Mesothelial cell of epicardium (in vitro differentiated cells): Measurements from ENCODE around the gene SRY. TPM values are rescaled to one million over a fixed set of nuclear protein-coding genes. Genes with fewer than 3 reads are reported as not detected.
"Not testable (repeated sequence)": the region's sequence is repeated elsewhere in the genome, so short reads cannot be mapped to it uniquely, and the experiment has no call there.

Experiments used
- DNase-seq, 2 experiments: peaks; one replicate each; pipeline ENCODE4 v3.0.0; 2021; ENCODE audit warnings: low spot score in 2 of 2; ENCODE audit not compliant: unreplicated experiment in 2 of 2
- H3K27ac Mint-ChIP-seq: 2 replicates; pipeline ENCODE4 v1.8.0; 2021; ENCODE audit warnings: mixed read lengths
- H3K27me3 Mint-ChIP-seq: 2 replicates; pipeline ENCODE4 v1.8.0; 2021; ENCODE audit warnings: low read depth, mixed read lengths
- H3K36me3 Mint-ChIP-seq: 2 replicates; pipeline ENCODE4 v1.8.0; 2021; ENCODE audit warnings: mixed read lengths
- H3K4me1 Mint-ChIP-seq: 2 replicates; pipeline ENCODE4 v1.8.0; 2021; ENCODE audit warnings: mixed read lengths
- H3K4me3 Mint-ChIP-seq: 2 replicates; pipeline ENCODE4 v1.8.0; 2021; ENCODE audit warnings: mild to moderate bottlenecking, moderate library complexity, mixed read lengths
- H3K9me3 Mint-ChIP-seq: 2 replicates; pipeline ENCODE4 v1.8.0; 2021; ENCODE audit warnings: mixed read lengths
- CTCF ChIP-seq: fragments of 200-600 bp; sonication (generic); IDR thresholded peaks from one replicate; pipeline ENCODE4 v1.5.0; 2021; ENCODE audit warnings: antibody characterized with exemption; ENCODE audit not compliant: unreplicated experiment
- total RNA-seq: library from RNA; stranded (reverse); gene quantifications from 3 replicates; pipeline ENCODE4 v1.2.1, GENCODE V29; 2021

SRY gene
- not detected in 3 replicates for total RNA-seq

GRCh38 chrY:2787600-2787999, at the start of gene SRY:
SRY (minus strand) TSS chrY:2787682; CDS start chrY:2787603, 79 bp downstream.
- Mint-ChIP-seq H3K27me3 (no peaks in the 10 kb centered on the region), H3K9me3 (no peaks in the 10 kb centered on the region), H3K4me1 (no peaks in the 10 kb centered on the region), H3K4me3 (no peak within 1 kb of the TSS), H3K36me3 (no peaks in the 10 kb centered on the region), H3K27ac (no peak within 1 kb of the TSS)
- TF ChIP-seq CTCF = no peak
- DNase-seq = no peak

- Mint-ChIP-seq H3K4me1 (no peaks in the 10 kb centered on the region), H3K27ac (no peak overlapping the region), H3K36me3 (no peaks in the 10 kb centered on the region), H3K27me3 (no peaks in the 10 kb centered on the region), H3K4me3 (no peak overlapping the region), H3K9me3 (no peaks in the 10 kb centered on the region)
- TF ChIP-seq CTCF = no peak
- DNase-seq = no peak
Measured at GRCh38 chrY:2837078-2837477, 49.6 kb upstream of the SRY start.

- no peaks in the 10 kb centered on the region for H3K27me3 Mint-ChIP-seq
- no peaks in the 10 kb centered on the region for H3K36me3 Mint-ChIP-seq
- H3K27ac Mint-ChIP-seq = no peak overlapping the region
- no peak overlapping the region for H3K4me3 Mint-ChIP-seq
- no peak for TF ChIP-seq CTCF
- H3K9me3 Mint-ChIP-seq = no peaks in the 10 kb centered on the region
- no peaks in the 10 kb centered on the region for H3K4me1 Mint-ChIP-seq
- DNase-seq = no peak
Measured at GRCh38 chrY:2835230-2835629, 47.7 kb upstream of the SRY start.

GRCh38 chrY:2828497-2828896, 41.0 kb upstream of the SRY start:
- no peak for DNase-seq
- no peaks in the 10 kb centered on the region for H3K36me3 Mint-ChIP-seq
- H3K9me3 Mint-ChIP-seq = no peaks in the 10 kb centered on the region
- no peak overlapping the region for H3K4me3 Mint-ChIP-seq
- no peaks in the 10 kb centered on the region for H3K27me3 Mint-ChIP-seq
- H3K27ac Mint-ChIP-seq = no peak overlapping the region
- H3K4me1 Mint-ChIP-seq = no peaks in the 10 kb centered on the region
- no peak for TF ChIP-seq CTCF

GRCh38 chrY:2824471-2824870, 37.0 kb upstream of the SRY start:
- Mint-ChIP-seq H3K27ac (no peak overlapping the region), H3K36me3 (no peaks in the 10 kb centered on the region), H3K4me3 (no peak overlapping the region), H3K27me3 (no peaks in the 10 kb centered on the region), H3K9me3 (no peaks in the 10 kb centered on the region), H3K4me1 (no peaks in the 10 kb centered on the region)
- no peak for TF ChIP-seq CTCF
- DNase-seq = no peak

- H3K36me3 Mint-ChIP-seq, H3K4me1 Mint-ChIP-seq, H3K27me3 Mint-ChIP-seq, DNase-seq, H3K9me3 Mint-ChIP-seq, H3K4me3 Mint-ChIP-seq, H3K27ac Mint-ChIP-seq: not testable (repeated sequence)
Measured at GRCh38 chrY:2817146-2817896, 29.8 kb upstream of the SRY start.
